ENCODE data around the gene IFITM5. TPM values are rescaled to one million over a fixed set of nuclear protein-coding genes. Genes with fewer than 3 reads are reported as not detected.

The IFITM5 gene
- total and polyA plus RNA-seq, 9 of the 15 experiments (the other 6 are each of a cell fraction or from before 2014, with no cell fraction given) = 0.19 TPM; not detected in 8

DNA sequence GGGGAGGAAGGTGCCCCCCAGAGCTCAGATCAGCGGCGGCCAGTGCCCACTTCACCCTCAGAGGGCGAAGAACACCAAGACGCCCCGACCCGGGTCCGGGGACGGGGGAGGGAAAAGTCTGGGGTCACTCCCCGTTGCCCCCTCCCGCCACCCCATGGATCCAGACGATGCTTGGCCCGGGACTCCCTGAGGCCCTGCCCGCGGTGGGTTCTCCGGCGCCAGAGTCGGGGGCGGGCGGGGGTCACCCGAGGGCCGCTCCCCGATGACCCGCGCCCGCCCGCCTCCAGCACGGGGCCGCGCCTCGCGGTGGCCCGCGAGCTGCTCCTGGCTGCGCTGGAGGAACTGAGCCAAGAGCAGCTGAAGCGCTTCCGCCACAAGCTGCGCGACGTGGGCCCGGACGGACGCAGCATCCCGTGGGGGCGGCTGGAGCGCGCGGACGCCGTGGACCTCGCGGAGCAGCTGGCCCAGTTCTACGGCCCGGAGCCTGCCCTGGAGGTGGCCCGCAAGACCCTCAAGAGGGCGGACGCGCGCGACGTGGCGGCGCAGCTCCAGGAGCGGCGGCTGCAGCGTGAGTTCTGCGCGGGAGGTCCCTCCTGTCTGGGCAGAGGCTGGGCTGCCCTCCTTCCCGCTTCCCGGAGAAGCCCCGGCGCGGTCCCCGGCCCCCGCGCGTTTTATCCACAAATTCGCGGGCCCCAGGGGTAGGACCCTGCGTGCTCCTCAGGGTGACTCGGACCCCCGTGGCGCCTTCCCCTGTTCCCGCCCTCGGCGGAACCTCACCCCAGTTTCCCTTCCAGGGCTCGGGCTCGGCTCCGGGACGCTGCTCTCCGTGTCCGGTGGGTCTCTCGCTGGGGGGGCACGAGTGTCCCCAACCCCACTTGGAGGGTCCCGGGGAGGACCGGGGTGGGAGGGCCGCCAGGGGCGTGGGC, 20.0 kb downstream of the IFITM5 start:
- no peaks in the 10 kb centered on the region for H3K9me1 ChIP-seq (ENCODE audit: control insufficient read depth, insufficient read depth, low read length)
- H3K9ac ChIP-seq (ENCODE audit: insufficient read depth in 1 of 2, low read depth in 2 of 2, low read length in 2 of 2) = no peak overlapping the region
- no peaks in the 10 kb centered on the region for H3K79me2 ChIP-seq (ENCODE audit: control insufficient read depth, insufficient read depth, low read length)
- TF ChIP-seq, protein P1, sequence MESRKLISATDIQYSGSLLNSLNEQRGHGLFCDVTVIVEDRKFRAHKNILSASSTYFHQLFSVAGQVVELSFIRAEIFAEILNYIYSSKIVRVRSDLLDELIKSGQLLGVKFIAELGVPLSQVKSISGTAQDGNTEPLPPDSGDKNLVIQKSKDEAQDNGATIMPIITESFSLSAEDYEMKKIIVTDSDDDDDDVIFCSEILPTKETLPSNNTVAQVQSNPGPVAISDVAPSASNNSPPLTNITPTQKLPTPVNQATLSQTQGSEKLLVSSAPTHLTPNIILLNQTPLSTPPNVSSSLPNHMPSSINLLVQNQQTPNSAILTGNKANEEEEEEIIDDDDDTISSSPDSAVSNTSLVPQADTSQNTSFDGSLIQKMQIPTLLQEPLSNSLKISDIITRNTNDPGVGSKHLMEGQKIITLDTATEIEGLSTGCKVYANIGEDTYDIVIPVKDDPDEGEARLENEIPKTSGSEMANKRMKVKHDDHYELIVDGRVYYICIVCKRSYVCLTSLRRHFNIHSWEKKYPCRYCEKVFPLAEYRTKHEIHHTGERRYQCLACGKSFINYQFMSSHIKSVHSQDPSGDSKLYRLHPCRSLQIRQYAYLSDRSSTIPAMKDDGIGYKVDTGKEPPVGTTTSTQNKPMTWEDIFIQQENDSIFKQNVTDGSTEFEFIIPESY (CRISPR knock-in tag; IDR thresholded peaks at IDR 0.05) = peak; percentile 96
- TF ChIP-seq POLR2AphosphoS2 (IDR thresholded peaks at IDR 0.05; ENCODE audit: low read length) = no peak
- TF ChIP-seq ESRRB (CRISPR knock-in tag; IDR thresholded peaks at IDR 0.05; ENCODE audit: borderline replicate concordance) = no peak
- no peak for TF ChIP-seq TGIF2 (CRISPR knock-in tag; IDR thresholded peaks at IDR 0.05)
- no peak for TF ChIP-seq RBM39 (optimal IDR thresholded peaks at IDR 0.05; ENCODE audit: low read depth, low read length)
- TF ChIP-seq CSDE1 (IDR thresholded peaks at IDR 0.05) = no peak
- no peak for TF ChIP-seq HIVEP1 (CRISPR knock-in tag; IDR thresholded peaks at IDR 0.05)
- no peak overlapping the region for H3K4me2 ChIP-seq (ENCODE audit: insufficient read depth, low read length)
- no peaks in the 10 kb centered on the region for H4K20me1 ChIP-seq (replicated peaks; ENCODE audit: control insufficient read depth, insufficient read depth, low read length)
- H3K36me3 ChIP-seq (ENCODE audit: control insufficient read depth, insufficient read depth, low read length) = no peaks in the 10 kb centered on the region
- in situ Hi-C loops (cut with MboI) = no loop called here
- no peak overlapping the region for H2AFZ ChIP-seq (ENCODE audit: low read depth, low read length)
- ATAC-seq = no peak
- no peak for DNase-seq (ENCODE audit: extremely low read depth in 1 of 4, low spot score in 3 of 4)
- H3K9me3 ChIP-seq (replicated peaks; ENCODE audit: control insufficient read depth, insufficient read depth, low read depth, low read length) = peaks cover 12% of the 10 kb centered on the region
- no peak overlapping the region for H3K4me3 ChIP-seq
- POLR2A ChIA-PET = interaction anchor here (1.1 kb wide), 1 partner anchor 9 kb away, joined by 3 read pairs; the partner anchor contains the start of gene PGGHG
- FAIRE-seq = no peak
- 88% methylated on average over 25 of the region's 97 CpGs for WGBS (ENCODE audit: insufficient coverage, low coverage, missing lambda C conversion rate)
- no peaks in the 10 kb centered on the region for H3K27me3 ChIP-seq (ENCODE audit: control insufficient read depth in 2 of 2, insufficient read depth in 2 of 2, low read length in 2 of 2)
- CTCF ChIA-PET (ENCODE audit: low intra/inter-chr PET ratio) = no interaction called here
- intact Hi-C loops (cut with micrococcal nuclease) = no loop called here
- H3K4me1 ChIP-seq (replicated peaks in 1 of 2; ENCODE audit: control insufficient read depth in 2 of 2, insufficient read depth in 2 of 2, low read length in 2 of 2) = peaks cover 15 to 41% of the 10 kb centered on the region in 2 experiments
- H3K27ac ChIP-seq (ENCODE audit: extremely low read depth, low read depth, low read length) = no peak overlapping the region
- no TSS peak for BruUV-seq (replicated peaks)

Data from K562 (cell line).